ENCODE data around the gene ZCCHC7. TPM values are rescaled to one million over a fixed set of nuclear protein-coding genes. Genes with fewer than 3 reads are reported as not detected.

Gene ZCCHC7
- total and polyA plus RNA-seq, 2 of the 8 experiments (the other 6 are each of a cell fraction or from before 2014, with no cell fraction given): 12.2 to 27.5 TPM

GRCh38 chr9:37398464-37399025 lies 278.2 kb downstream of the ZCCHC7 start:
- H2BK120ac ChIP-seq (replicated peaks; ENCODE audit: low read depth, low read length): no peak overlapping the region
- H4K20me1 ChIP-seq (replicated peaks in 1 of 2; ENCODE audit: control insufficient read depth in 1 of 2, insufficient read depth in 2 of 2, low read length in 2 of 2): no peaks in the 10 kb centered on the region
- CTCF ChIA-PET (ENCODE audit: partially characterized antibody): interaction anchor here (0.6 to 3.3 kb wide), 5 partner anchors 8 to 24 kb away, joined by 3 to 19 read pairs (median 4); no protein-coding TSS in a partner anchor
- no peak overlapping the region for H3K27ac ChIP-seq (ENCODE audit: low read depth, low read length)
- H3K56ac ChIP-seq (replicated peaks; ENCODE audit: insufficient read length, low read depth, low read length): no peak overlapping the region
- no peak overlapping the region for H3K4me2 ChIP-seq (ENCODE audit: insufficient read depth in 1 of 2, low read depth in 2 of 2, low read length in 2 of 2)
- H3K9ac ChIP-seq (replicated peaks in 1 of 4; ENCODE audit: extremely low read depth in 1 of 4, low read depth in 3 of 4, low read length in 3 of 4): no peak overlapping the region
- H3K23ac ChIP-seq (ENCODE audit: insufficient read length): no peak overlapping the region
- H3K4me3 ChIP-seq (ENCODE audit: extremely low read depth in 1 of 4, insufficient read depth in 2 of 4, low read depth in 3 of 4, low read length in 4 of 4): no peak overlapping the region
- no peaks in the 10 kb centered on the region; a peak in 1 of 7 replicates for H3K4me1 ChIP-seq (replicated peaks in 1 of 4; ENCODE audit: control insufficient read depth in 3 of 4, insufficient read depth in 4 of 4, low read length in 3 of 4)
- no peak overlapping the region for H3K14ac ChIP-seq (ENCODE audit: insufficient read length)
- no peaks in the 10 kb centered on the region for H3K79me2 ChIP-seq (ENCODE audit: control insufficient read depth in 1 of 2, insufficient read depth in 2 of 2, low read length in 2 of 2)
- no peaks in the 10 kb centered on the region for H3K79me1 ChIP-seq (ENCODE audit: low read depth, low read length)
- no peak overlapping the region for H4K8ac ChIP-seq (ENCODE audit: extremely low read depth, insufficient read depth, low read length)
- DNase-seq (ENCODE audit: low read depth in 1 of 2, low spot score in 2 of 2): no peak
- no peaks in the 10 kb centered on the region for H3K9me3 ChIP-seq (ENCODE audit: insufficient read depth in 2 of 2, low read depth in 1 of 2, low read length in 1 of 2)
- no peaks in the 10 kb centered on the region for H3K36me3 ChIP-seq (ENCODE audit: control insufficient read depth in 2 of 4, insufficient read depth in 4 of 4, low read length in 3 of 4)
- TF ChIP-seq MAX (IDR thresholded peaks at IDR 0.05) (0 out of 2 replicates have a peak, but pooled peaks have one; percentile 14), YY1 (IDR thresholded peaks at IDR 0.05; ENCODE audit: low read depth, low read length) (no peak), SAP30 (IDR thresholded peaks at IDR 0.05; ENCODE audit: insufficient read depth, insufficient replicate concordance, low read length) (no peak), KDM5A (IDR thresholded peaks at IDR 0.05; ENCODE audit: low read length) (no peak), CEBPB (IDR thresholded peaks at IDR 0.05; ENCODE audit: low read depth, low read length) (no peak), BRCA1 (IDR thresholded peaks at IDR 0.05; ENCODE audit: low read depth, low read length) (no peak), CBX8 (IDR thresholded peaks at IDR 0.05; ENCODE audit: borderline replicate concordance, low read depth, low read length) (no peak), TCF12 (IDR thresholded peaks at IDR 0.05; ENCODE audit: low read depth, low read length) (no peak)
- POLR2A ChIA-PET (ENCODE audit: partially characterized antibody): interaction anchor here (0.5 kb wide), 1 partner anchor 14 kb away, joined by 3 read pairs; no protein-coding TSS in a partner anchor
- H3K4ac ChIP-seq (replicated peaks; ENCODE audit: insufficient read length, low read depth, low read length): no peak overlapping the region
- WGBS, 2 experiments (ENCODE audit: extremely low coverage in 1 of 2, insufficient coverage in 1 of 2, insufficient read length in 1 of 2, insufficient replicate concordance in 2 of 2, low coverage in 1 of 2, low lambda C conversion rate in 2 of 2, missing lambda C conversion rate in 1 of 2): 92% methylated on average over 6 of the region's 7 CpGs; no CpG with 5 or more reads in 1 of the 2 experiments
- H4K5ac ChIP-seq (ENCODE audit: insufficient read length, low read depth, low read length): no peak overlapping the region
- H4K91ac ChIP-seq (replicated peaks; ENCODE audit: insufficient read length, low read length): no peak overlapping the region
- H3K27me3 ChIP-seq (replicated peaks in 1 of 4; ENCODE audit: control insufficient read depth in 3 of 4, extremely low read depth in 1 of 4, insufficient read depth in 3 of 4, low read length in 3 of 4): no peaks in the 10 kb centered on the region
- H3K18ac ChIP-seq (ENCODE audit: extremely low read depth, low read length): no peak overlapping the region
- H2BK12ac ChIP-seq (ENCODE audit: low read depth, low read length): no peak overlapping the region
- no peak overlapping the region for H2BK15ac ChIP-seq (ENCODE audit: low read length)
- no peak overlapping the region for H2BK20ac ChIP-seq (ENCODE audit: low read length)
- no peak for FAIRE-seq
- H2AK5ac ChIP-seq (ENCODE audit: low read depth, low read length): no peak overlapping the region
- no peak overlapping the region for H2AFZ ChIP-seq (ENCODE audit: low read length)
- H3K23me2 ChIP-seq (ENCODE audit: low read depth, low read length): no peaks in the 10 kb centered on the region
- H2BK5ac ChIP-seq (ENCODE audit: low read depth, low read length): no peak overlapping the region
